Ovary (tissue), 9 donors: Measurements from ENCODE around the gene IRF3. TPM values are rescaled to one million over a fixed set of nuclear protein-coding genes. Genes with fewer than 3 reads are reported as not detected.
A peak's percentile ranks its signal among the peaks of the same experiment; 100 is the strongest.

Experiments used
- DNase-seq, 5 donors: peaks; one replicate each; pipeline ENCODE4 v3.0.0-alpha.2; 2019 to 2020
- H3K27ac ChIP-seq, 2 donors: fragments of 200-600 bp; one replicate each; pipeline versions ENCODE4 v1.5.1 to v1.8.0; 2019 to 2022
- H3K27me3 ChIP-seq: fragments of 200-600 bp; one replicate; pipeline ENCODE4 v1.8.0; 2022
- H3K36me3 ChIP-seq: fragments of 200-600 bp; sonication (generic); one replicate; pipeline ENCODE4 v1.5.1; 2019
- H3K4me1 ChIP-seq: one replicate; pipeline ENCODE4 v1.8.1; 2013; ENCODE audit warnings: mild to moderate bottlenecking, moderate library complexity; ENCODE audit not compliant: insufficient read depth
- H3K4me3 ChIP-seq: fragments of 200-600 bp; sonication (generic); one replicate; pipeline ENCODE4 v1.5.1; 2017
- H3K9me3 ChIP-seq, 2 donors: fragments of 200-600 bp in 1 of 2; sonication (generic) in 1 of 2; one replicate each; pipeline versions ENCODE4 v1.5.1 to v1.8.1; 2013 to 2019; ENCODE audit warnings: mild to moderate bottlenecking in 1 of 2, moderate library complexity in 1 of 2
- CTCF ChIP-seq, 3 donors: fragments of 450-650 bp in 2 of 3; fragments of 200-600 bp in 1 of 3; IDR thresholded peaks; one replicate each; pipeline versions ENCODE4 v1.5.1 to v1.8.0; 2016 to 2022; ENCODE audit warnings: antibody characterized with exemption in 3 of 3, mild to moderate bottlenecking in 1 of 3
- EP300 ChIP-seq: sonication (generic); formaldehyde crosslinking; IDR thresholded peaks from one replicate; pipeline ENCODE4 v1.6.1; 2017; ENCODE audit warnings: antibody characterized with exemption
- POLR2A ChIP-seq: fragments of 450-650 bp; IDR thresholded peaks from one replicate; pipeline ENCODE4 v1.6.1; 2017; ENCODE audit warnings: antibody characterized with exemption, mild to moderate bottlenecking, moderate library complexity
- WGBS, 3 donors: extraction: QIAGEN DNeasy Blood & Tissue Kit in 1 of 3; methylation state at CpG; one replicate each; pipeline versions ENCODE4 v1.1.5 to v1.1.7; 2013 to 2017; 5-methylcytosine and 5-hydroxymethylcytosine counted together
- intact Hi-C, 4 donors: fragments of 100-400 bp; cut with DNase I; formaldehyde crosslinking; loops; one replicate each; pipeline versions ENCODE4 v1.11.0 to v1.15.1; 2022 to 2023
- polyA plus RNA-seq, 2 donors: library from polyadenylated mRNA; stranded (reverse); fragments of 200-250 nt in 1 of 2; fragments of 350-450 nt in 1 of 2; fragmentation: Illumina TruSeq in 1 of 2; extraction: RNeasy Lipid Tissue Mini Kit (QIAGEN cat#74804) in 1 of 2; gene quantifications; one replicate each; pipeline ENCODE4 v1.2.3, GENCODE V29; 2013 to 2014
- total RNA-seq, 7 donors: library from RNA; depleted of rRNA in 2 of 7; stranded (reverse); fragments of >200 nt in 2 of 7; fragmentation: NEBNext Ultra II Directional in 3 of 7; extraction: Animal tissue kit (Norgen Biotek cat#: 25700) in 3 of 7; gene quantifications; one replicate each; pipeline versions ENCODE4 v1.1.0 to v1.2.4, GENCODE V29; 2016 to 2023
- donor health status: DM: no; HTN: no; CAD: no; lungs with moderate emphysema.
- donor health status: DM: no; HTN: no; CAD: no.
- donor health status: Bipolar disorder and iron deficiency.
- donor health status: DM: yes; HTN: yes; CAD: no.
- donor health status: DM: no; HTN: no; CAD: no.
- donor health status: DM: yes; HTN: yes; CAD: no.

IRF3 gene
- total and polyA plus RNA-seq, 9 donors, result 24.2 to 89.0 (median 69.5) TPM

DNA sequence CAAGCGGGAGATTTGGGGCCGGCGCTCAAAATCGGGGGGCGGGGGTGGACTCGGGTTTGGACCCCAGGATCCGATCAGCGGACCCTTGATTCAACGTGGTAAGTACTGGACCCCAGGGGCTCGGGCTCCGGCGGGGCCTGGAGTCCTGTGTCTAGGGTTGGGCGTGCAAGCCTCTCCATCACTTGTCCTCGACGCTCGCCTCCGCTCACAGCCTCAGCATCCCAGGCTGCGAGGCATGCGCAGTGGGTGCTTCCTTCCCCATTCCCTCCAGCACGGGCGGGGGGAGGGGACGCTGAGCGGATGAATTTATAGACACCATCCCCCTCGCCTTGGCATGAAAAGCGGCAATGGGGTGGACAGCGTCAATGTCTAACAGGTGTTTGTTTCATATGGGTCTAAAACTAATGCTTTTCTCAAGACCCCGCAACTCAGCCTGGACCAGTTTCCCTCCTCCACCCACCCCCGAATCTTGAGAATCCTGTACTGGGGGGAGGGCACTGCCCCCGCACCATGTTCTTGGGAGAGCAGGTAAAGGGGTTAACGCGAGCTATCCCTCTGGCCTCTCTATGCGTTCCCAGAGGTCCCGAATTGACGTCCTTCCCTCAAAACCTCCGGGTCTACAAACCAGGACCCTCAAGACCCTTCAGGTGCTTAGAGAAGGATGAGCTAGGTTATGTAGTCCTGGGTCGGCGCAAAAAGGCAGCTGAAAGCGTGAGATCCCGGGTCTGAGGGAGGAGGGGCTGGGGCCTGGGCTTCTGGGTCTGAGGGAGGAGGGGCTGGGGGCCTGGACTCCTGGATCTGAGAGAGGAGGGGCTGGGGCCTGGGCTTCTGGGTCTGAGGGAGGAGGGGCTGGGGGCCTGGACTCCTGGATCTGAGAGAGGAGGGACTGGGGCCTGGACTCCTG is 25.8 kb upstream of the IRF3 start:
- TF ChIP-seq CTCF (IDR thresholded peaks at IDR 0.05) (no peak), EP300 (no peak), POLR2A (no peak)
- H3K4me1 ChIP-seq, result no peaks in the 10 kb centered on the region
- intact Hi-C loops, result loop anchor here in 1 of 4 donors (2.0 kb wide), 1 partner anchor 65 kb away; no protein-coding TSS in a partner anchor
- no peaks in the 10 kb centered on the region for H3K9me3 ChIP-seq
- 4 to 5% (median 5%) methylated on average over 36 to 39 of the region's 39 CpGs for WGBS, 3 donors
- DNase-seq, result peak; percentile 62 to 81 (median 70)
- no peaks in the 10 kb centered on the region for H3K36me3 ChIP-seq
- peak overlapping the region; percentile 39 for H3K4me3 ChIP-seq
- H3K27me3 ChIP-seq, result no peaks in the 10 kb centered on the region
- no peak overlapping the region for H3K27ac ChIP-seq

DNA sequence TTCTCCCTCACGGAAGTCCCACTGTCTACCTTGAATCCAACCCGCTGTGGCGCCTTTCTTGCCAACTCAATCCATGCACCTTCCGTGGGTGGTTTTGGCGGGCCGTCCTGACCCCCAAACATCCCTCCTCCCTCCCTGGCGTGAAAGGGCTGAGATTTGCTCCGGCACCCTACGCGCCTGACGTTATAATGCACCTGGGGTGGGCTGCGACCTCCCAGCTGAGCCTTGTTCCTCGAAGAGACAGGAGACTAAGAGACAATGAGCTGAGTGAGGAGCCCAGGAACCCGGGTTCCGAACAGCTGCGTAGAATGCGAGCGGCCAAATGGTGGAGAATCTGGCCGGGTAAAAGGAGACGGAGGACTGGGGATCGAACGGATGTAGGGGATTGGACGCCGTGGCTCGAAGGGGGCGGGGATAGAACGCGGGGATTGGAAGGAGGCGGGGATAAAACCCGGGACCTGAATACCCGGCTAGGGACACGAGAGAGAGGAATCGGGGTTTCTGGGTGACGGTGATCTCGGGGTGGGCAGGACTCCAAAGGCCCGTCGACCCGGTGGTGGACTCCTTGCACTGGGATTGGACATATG is 25.1 kb upstream of the IRF3 start, which contains the start of gene CPT1C:
Gene CPT1C, plus strand, starts transcription at position 461 of the 587 bp plus-strand sequence. CDS start 1,137 bp downstream, outside the sequence.
- no peak for TF ChIP-seq EP300
- no peak for TF ChIP-seq CTCF (IDR thresholded peaks at IDR 0.05)
- TF ChIP-seq POLR2A, result peak; percentile 55
- Histone ChIP-seq H3K27me3 (no peaks in the 10 kb centered on the region), H3K9me3 (no peaks in the 10 kb centered on the region), H3K27ac (peak within 1 kb of the TSS; percentile 8 to 10), H3K36me3 (no peaks in the 10 kb centered on the region), H3K4me3 (peak within 1 kb of the TSS; percentile 39), H3K4me1 (no peaks in the 10 kb centered on the region)
- 0 to 1% (median 0%) methylated on average over 38 of the region's 38 CpGs for WGBS, 3 donors
- peak; percentile 81 to 89 (median 85) for DNase-seq
- intact Hi-C loops, result loop anchor here in 1 of 4 donors (2.0 kb wide), 1 partner anchor 66 kb away; no protein-coding TSS in a partner anchor

- intact Hi-C loops, result loop anchor here in 1 of 4 donors (2.0 kb wide), 1 partner anchor 67 kb away; no protein-coding TSS in a partner anchor
- 2 to 4% (median 3%) methylated on average over 37 to 39 of the region's 39 CpGs for WGBS, 3 donors
- H3K27ac ChIP-seq, result peak overlapping the region; percentile 8 to 10
- peak overlapping the region; percentile 39 for H3K4me3 ChIP-seq
- no peak for TF ChIP-seq EP300
- no peak for TF ChIP-seq CTCF (IDR thresholded peaks at IDR 0.05)
- TF ChIP-seq POLR2A, result no peak
- H3K36me3 ChIP-seq, result no peaks in the 10 kb centered on the region
- H3K4me1 ChIP-seq, result no peaks in the 10 kb centered on the region
- H3K9me3 ChIP-seq, result no peaks in the 10 kb centered on the region
- no peaks in the 10 kb centered on the region for H3K27me3 ChIP-seq
- DNase-seq, result no peak
These were observed 24.5 kb upstream of the IRF3 start for GRCh38 chr19:49690079-49690655.
